C4-2B (cell line): ENCODE measurements around the gene PGM1.

Source experiments
- H3K27ac ChIP-seq: fragments of 450-650 bp; 2 replicates; pipeline ENCODE4 v1.5.1; 2017
- ZFX ChIP-seq: fragments of 450-650 bp; IDR thresholded peaks from 2 replicates; pipeline ENCODE4 v1.6.1; 2017
- TF ChIP-seq, protein P1 (sequence below): fragments of 450-650 bp; conservative IDR thresholded peaks from 2 replicates; pipeline ENCODE4 v1.5.1; 2017; ENCODE audit warnings: mild to moderate bottlenecking

PGM1 gene

DNA sequence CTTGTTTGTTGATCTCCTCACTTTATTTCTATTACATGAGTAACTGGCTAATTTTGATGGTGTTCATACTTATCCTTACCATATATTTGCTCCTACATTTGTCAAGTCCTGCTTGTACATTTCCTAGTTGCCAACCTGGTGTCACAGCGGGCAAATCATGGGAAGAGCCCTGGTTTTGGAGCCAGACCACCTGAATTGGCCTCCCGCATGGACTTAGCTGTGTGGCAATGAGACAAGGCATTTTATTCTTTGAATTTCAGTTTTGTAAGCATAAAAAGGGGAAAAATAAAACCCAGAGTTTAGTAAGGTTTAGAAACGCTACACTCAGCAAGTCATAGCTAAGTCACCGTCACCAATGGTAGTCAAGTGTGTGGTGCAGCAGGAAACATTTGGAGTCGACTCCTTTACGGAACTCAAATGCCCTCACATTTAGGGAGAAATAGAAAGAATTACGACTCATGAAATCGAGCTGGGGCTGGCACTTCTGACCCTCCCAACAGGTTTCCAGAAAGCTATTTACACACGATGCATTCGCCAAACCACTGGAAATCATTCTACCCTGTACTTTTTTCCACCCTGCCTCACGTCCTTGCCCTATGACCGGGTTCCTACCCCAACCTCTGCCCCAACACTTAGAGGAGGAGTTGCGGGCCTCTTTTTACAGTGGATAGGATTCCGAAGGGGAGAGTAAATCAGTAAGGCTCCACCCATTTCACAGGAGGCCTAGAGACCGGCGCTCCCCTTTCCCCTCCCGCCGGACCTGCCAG, 492 bp upstream of the PGM1 start:
- peak overlapping the region; percentile 71 for H3K27ac ChIP-seq
- no peak for TF ChIP-seq ZFX
- TF ChIP-seq, protein P1, sequence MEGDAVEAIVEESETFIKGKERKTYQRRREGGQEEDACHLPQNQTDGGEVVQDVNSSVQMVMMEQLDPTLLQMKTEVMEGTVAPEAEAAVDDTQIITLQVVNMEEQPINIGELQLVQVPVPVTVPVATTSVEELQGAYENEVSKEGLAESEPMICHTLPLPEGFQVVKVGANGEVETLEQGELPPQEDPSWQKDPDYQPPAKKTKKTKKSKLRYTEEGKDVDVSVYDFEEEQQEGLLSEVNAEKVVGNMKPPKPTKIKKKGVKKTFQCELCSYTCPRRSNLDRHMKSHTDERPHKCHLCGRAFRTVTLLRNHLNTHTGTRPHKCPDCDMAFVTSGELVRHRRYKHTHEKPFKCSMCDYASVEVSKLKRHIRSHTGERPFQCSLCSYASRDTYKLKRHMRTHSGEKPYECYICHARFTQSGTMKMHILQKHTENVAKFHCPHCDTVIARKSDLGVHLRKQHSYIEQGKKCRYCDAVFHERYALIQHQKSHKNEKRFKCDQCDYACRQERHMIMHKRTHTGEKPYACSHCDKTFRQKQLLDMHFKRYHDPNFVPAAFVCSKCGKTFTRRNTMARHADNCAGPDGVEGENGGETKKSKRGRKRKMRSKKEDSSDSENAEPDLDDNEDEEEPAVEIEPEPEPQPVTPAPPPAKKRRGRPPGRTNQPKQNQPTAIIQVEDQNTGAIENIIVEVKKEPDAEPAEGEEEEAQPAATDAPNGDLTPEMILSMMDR: no peak

DNA sequence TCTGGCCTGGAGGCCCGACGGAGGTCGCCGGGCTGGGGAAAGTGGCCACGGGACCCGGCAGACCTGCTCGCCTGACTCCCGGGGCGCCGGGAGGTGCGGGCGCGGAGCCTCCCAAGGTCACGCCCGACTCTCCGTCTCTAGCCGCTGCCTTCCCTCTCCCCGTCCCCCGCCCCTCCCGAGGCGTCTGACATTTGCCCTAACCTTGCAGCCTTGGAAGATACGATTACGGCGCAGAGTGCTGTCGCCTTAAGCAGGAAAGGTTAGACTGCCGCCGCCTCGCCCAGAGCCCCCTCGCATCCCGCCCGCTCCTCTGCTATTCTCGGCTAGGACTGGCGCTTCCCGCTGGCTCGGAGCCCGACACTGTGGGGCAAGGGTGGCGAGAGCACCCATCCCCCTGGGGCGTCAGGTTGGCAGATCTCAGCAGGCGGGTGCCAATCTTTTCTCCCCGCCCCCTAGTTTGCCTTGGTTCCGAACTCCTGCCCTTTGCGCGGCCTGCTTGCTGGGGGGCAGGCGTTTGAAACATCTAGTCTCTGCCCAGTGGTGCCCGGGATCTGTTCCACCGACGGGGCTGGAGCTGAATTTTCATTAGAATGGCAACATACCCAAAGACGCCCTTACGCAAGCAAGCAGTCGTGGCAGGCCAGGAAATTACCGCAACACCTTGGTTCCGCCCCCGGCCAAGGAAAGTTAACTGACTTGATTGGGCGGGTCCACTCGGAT, 835 bp downstream of the PGM1 start:
- peak overlapping the region; percentile 71 for H3K27ac ChIP-seq
- TF ChIP-seq, protein P1: no peak
- peak; percentile 35; the same call in 1 of the 2 replicates for TF ChIP-seq ZFX

DNA sequence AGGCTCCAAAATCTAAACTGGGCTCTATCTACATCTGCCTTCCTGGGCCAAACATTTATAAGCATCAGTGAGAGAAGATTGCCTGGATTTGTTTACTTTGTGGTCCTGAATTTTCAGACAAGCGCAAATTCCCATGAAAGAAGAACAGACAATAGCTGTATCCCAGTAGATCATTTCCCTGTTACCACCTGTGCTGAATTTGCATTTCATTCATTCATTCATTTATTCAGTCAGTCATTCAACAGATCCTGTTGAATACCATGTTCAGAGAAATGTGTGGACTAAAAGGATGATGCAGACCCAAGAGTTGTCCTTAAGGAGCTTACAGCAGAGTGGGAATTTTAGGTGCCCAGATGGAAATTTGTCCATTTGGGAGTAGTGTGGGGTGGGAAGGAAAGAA, 2.2 kb downstream of the PGM1 start:
- TF ChIP-seq ZFX: no peak
- TF ChIP-seq, protein P1: no peak
- no peak overlapping the region for H3K27ac ChIP-seq

DNA sequence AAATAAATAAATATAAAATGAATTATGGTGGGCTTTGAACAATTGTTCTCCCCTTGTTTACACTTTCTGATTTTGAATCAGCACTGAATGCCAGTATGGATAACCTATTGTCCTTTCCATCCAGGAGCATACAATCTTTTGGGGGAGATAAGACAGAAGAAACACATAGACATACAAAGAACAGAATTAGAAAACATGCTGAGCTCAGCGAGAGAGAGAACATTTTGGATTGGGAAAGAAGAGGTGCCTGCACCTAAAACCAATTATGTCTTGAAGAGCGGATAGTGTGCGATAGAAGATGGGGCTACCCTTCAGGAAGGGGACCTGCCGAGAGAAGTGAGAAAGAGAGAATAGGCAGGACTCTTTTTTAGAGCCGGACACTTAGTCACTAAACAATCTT, 6.6 kb downstream of the PGM1 start:
- TF ChIP-seq, protein P1: no peak
- TF ChIP-seq ZFX: no peak
- no peak overlapping the region for H3K27ac ChIP-seq

DNA sequence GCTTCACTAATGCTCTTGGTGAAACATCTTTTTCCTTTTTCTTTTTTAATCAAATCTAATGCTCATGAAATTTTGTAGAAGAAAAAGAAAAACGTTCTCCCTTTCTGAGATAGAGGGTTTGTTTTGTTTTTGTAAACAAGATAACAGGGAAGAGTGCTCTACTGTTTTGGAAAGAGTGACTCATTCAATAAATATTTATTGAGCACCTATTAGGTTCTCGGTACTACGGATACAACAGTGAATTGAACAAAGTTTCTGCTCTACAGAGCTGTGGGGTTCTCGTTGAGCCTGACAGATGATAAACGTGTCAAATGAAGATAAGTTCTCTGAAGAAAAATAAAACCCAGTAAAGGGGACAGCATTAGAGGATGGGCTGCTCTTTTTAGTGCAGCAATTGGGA, 7.0 kb downstream of the PGM1 start:
- TF ChIP-seq, protein P1: no peak
- TF ChIP-seq ZFX: no peak

DNA sequence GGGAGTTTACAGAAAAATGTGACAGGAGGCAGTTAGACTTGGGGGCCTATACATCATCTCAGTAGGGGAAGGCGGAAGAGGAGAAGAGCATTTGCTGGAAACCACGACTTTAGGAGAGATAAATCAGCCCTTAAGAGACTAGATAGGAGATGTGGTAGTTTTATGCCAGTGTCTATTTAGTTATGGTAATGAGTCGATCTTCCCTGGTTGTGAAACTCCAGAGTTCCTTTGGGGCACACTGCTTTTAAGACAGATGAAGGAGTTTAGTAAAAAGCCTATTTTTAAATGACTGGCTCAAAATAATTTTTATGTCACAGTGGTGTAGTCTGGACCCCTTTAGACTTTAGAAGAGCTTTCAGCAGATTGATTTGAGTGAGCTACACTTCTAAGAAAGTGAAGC, 7.8 kb downstream of the PGM1 start:
- H3K27ac ChIP-seq: no peak overlapping the region

More for the DNA sequence above, 7.0 kb downstream of the PGM1 start:
- no peak overlapping the region for H3K27ac ChIP-seq

More for the DNA sequence above, 7.8 kb downstream of the PGM1 start:
- TF ChIP-seq, protein P1: no peak
- TF ChIP-seq ZFX: no peak
